HepG2 (cell line): ENCODE data around the gene TMC2. TPM values are rescaled to one million over a fixed set of nuclear protein-coding genes. Genes with fewer than 3 reads are reported as not detected.

ENCODE experiments used
- MEF2D ChIP-seq: sonication (generic); formaldehyde crosslinking; IDR thresholded peaks from 2 replicates; pipeline ENCODE4 v1.5.1; 2020; ENCODE audit warnings: mild to moderate bottlenecking, missing genetic modification reagents
- PCBP1 ChIP-seq: fragments of 200-400 bp; formaldehyde crosslinking; IDR thresholded peaks from 2 replicates; pipeline ENCODE4 v1.6.1; 2017; ENCODE audit warnings: mild to moderate bottlenecking, low read depth, low read length, borderline replicate concordance
- RBM22 ChIP-seq: fragments of 200-400 bp; formaldehyde crosslinking; optimal IDR thresholded peaks from 2 replicates; pipeline ENCODE3; 2017; ENCODE audit warnings: mild to moderate bottlenecking, low read length, moderate library complexity
- ZBTB2 ChIP-seq: sonication (generic); formaldehyde crosslinking; IDR thresholded peaks from 2 replicates; pipeline ENCODE4 v1.8.0; 2022; ENCODE audit warnings: low read depth, missing genetic modification reagents
- ZFP36 ChIP-seq: fragments of 150-350 bp; IDR thresholded peaks from 2 replicates; pipeline ENCODE4 v1.6.1; 2018; ENCODE audit warnings: borderline replicate concordance, low read length, low read depth; ENCODE audit not compliant: partially characterized antibody
- ZNF7 ChIP-seq: IDR thresholded peaks from 2 replicates; pipeline ENCODE4 v1.6.1; 2016; ENCODE audit warnings: missing biosample characterization, missing genetic modification reagents
- ZNF792 ChIP-seq: IDR thresholded peaks from 2 replicates; pipeline ENCODE4 v1.6.1; 2016
- polyA plus RNA-seq, 8 experiments: library from polyadenylated mRNA; depleted of rRNA in 3 of 8; stranded (reverse) in 7 of 8; unstranded in 1 of 8; fragments of >200 nt; fragmentation: Illumina TruSeq in 4 of 8; extraction: Trizol in 4 of 8; gene quantifications; 2 replicates each; pipeline versions ENCODE4 v1.2.1 to v1.2.3, GENCODE V29; 2011 to 2016; ENCODE audit warnings: low read depth in 4 of 8, missing spikeins in 1 of 8, mixed read lengths in 1 of 8; ENCODE audit not compliant: insufficient read depth in 1 of 8
- total RNA-seq, 5 experiments: library from RNA; depleted of rRNA; stranded (reverse); fragments of >200 nt; fragmentation: Illumina TruSeq; extraction: Trizol; gene quantifications; 2 replicates each; pipeline ENCODE4 v1.2.3, GENCODE V29; 2016; ENCODE audit warnings: low read depth in 1 of 5
- TF ChIP-seq, protein P1 (sequence below): sonication (generic); formaldehyde crosslinking; IDR thresholded peaks from 2 replicates; pipeline ENCODE4 v1.8.1; 2023; ENCODE audit warnings: mild to moderate bottlenecking, missing genetic modification reagents
- TF ChIP-seq, protein P2 (sequence below): IDR thresholded peaks from 2 replicates; pipeline ENCODE4 v1.6.1; 2016; ENCODE audit warnings: missing genetic modification reagents, missing compliant biosample characterization

The TMC2 gene
- total and polyA plus RNA-seq, 2 of the 13 experiments (the other 11 are each of a cell fraction or from before 2014, with no cell fraction given) = not detected

- no peak for TF ChIP-seq RBM22
- TF ChIP-seq ZFP36 = no peak
- TF ChIP-seq ZBTB2 (CRISPR knock-in tag) = no peak
- TF ChIP-seq, protein P1, sequence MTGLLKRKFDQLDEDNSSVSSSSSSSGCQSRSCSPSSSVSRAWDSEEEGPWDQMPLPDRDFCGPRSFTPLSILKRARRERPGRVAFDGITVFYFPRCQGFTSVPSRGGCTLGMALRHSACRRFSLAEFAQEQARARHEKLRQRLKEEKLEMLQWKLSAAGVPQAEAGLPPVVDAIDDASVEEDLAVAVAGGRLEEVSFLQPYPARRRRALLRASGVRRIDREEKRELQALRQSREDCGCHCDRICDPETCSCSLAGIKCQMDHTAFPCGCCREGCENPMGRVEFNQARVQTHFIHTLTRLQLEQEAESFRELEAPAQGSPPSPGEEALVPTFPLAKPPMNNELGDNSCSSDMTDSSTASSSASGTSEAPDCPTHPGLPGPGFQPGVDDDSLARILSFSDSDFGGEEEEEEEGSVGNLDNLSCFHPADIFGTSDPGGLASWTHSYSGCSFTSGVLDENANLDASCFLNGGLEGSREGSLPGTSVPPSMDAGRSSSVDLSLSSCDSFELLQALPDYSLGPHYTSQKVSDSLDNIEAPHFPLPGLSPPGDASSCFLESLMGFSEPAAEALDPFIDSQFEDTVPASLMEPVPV (CRISPR knock-in tag) = no peak
- TF ChIP-seq PCBP1 = no peak
- TF ChIP-seq MEF2D (CRISPR knock-in tag) = peak; percentile 38
- TF ChIP-seq ZNF7 = no peak
- TF ChIP-seq, protein P2, sequence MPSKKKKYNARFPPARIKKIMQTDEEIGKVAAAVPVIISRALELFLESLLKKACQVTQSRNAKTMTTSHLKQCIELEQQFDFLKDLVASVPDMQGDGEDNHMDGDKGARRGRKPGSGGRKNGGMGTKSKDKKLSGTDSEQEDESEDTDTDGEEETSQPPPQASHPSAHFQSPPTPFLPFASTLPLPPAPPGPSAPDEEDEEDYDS (CRISPR knock-in tag) = no peak
- no peak for TF ChIP-seq ZNF792 (CRISPR knock-in tag)
These were observed 28.3 kb upstream of the TMC2 start (continued) for GRCh38 chr20:2507875-2508630.
